Stomach smooth muscle (tissue), 2 donors: ENCODE data around the gene IGHMBP2.
"Not testable (repeated sequence)": the region's sequence is repeated elsewhere in the genome, so short reads cannot be mapped to it uniquely, and the experiment has no call there.

Experiments used
- H3K27ac ChIP-seq: one replicate; pipeline ENCODE4 v1.7.0; 2013; ENCODE audit warnings: mild to moderate bottlenecking, low read length, inconsistent platforms
- H3K27me3 ChIP-seq, 2 donors: one replicate each; pipeline ENCODE4 v1.7.0; 2013; ENCODE audit warnings: low read length in 2 of 2; ENCODE audit not compliant: insufficient read depth in 2 of 2, control insufficient read depth in 1 of 2
- H3K36me3 ChIP-seq, 2 donors: one replicate each; pipeline ENCODE4 v1.7.0; 2013; ENCODE audit warnings: low read length in 2 of 2; ENCODE audit not compliant: control insufficient read depth in 2 of 2, insufficient read depth in 2 of 2
- H3K4me1 ChIP-seq: one replicate; pipeline ENCODE4 v1.7.0; 2013; ENCODE audit warnings: low read length; ENCODE audit not compliant: control insufficient read depth, insufficient read depth
- H3K4me3 ChIP-seq, 2 donors: one replicate each; pipeline ENCODE4 v1.7.0; 2013; ENCODE audit warnings: low read length in 2 of 2
- H3K9ac ChIP-seq, 2 donors: one replicate each; pipeline ENCODE4 v1.7.0; 2013; ENCODE audit warnings: low read length in 2 of 2, mild to moderate bottlenecking in 1 of 2
- H3K9me3 ChIP-seq, 2 donors: one replicate each; pipeline ENCODE4 v1.7.0; 2013; ENCODE audit warnings: low read length in 2 of 2; ENCODE audit not compliant: control insufficient read depth in 2 of 2
- donor health status: healthy.
- donor health status: Pancreatic carcinoma.

Gene IGHMBP2

DNA sequence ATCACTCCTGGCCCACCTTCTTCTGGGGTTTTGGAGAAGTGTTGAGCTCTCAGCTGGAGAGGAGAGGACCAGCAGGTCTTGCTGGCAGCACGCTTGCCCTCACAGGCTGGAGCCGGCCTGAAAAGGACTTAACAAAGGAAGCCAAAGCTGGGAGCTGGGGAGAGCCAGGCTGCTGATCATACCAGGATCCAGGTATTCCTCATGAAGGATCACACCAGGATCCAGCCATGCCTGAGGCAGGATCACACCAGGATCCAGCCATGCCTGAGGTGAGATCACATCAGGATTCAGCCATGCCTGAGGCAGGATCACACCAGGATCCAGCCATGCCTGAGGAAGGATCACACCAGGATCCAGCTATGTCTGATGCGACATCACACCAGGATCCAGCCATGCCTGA, 60.1 kb downstream of the IGHMBP2 start:
- H3K36me3 ChIP-seq, result no peaks in the 10 kb centered on the region
- H3K4me1 ChIP-seq, result no peaks in the 10 kb centered on the region
- H3K9ac ChIP-seq, result no peak overlapping the region
- no peak overlapping the region for H3K27ac ChIP-seq
- H3K27me3 ChIP-seq, result no peaks in the 10 kb centered on the region
- no peak overlapping the region for H3K4me3 ChIP-seq
- peaks cover 0 to 2% of the 10 kb centered on the region in 2 donors for H3K9me3 ChIP-seq

GRCh38 chr11:68965901-68966853, 62.5 kb downstream of the IGHMBP2 start:
- no peaks in the 10 kb centered on the region for H3K4me1 ChIP-seq
- no peaks in the 10 kb centered on the region for H3K36me3 ChIP-seq
- H3K9ac ChIP-seq, result no peak overlapping the region
- H3K27me3 ChIP-seq, result no peaks in the 10 kb centered on the region
- peaks cover 0 to 2% of the 10 kb centered on the region in 2 donors for H3K9me3 ChIP-seq
- no peak overlapping the region for H3K4me3 ChIP-seq
- H3K27ac ChIP-seq, result no peak overlapping the region

DNA sequence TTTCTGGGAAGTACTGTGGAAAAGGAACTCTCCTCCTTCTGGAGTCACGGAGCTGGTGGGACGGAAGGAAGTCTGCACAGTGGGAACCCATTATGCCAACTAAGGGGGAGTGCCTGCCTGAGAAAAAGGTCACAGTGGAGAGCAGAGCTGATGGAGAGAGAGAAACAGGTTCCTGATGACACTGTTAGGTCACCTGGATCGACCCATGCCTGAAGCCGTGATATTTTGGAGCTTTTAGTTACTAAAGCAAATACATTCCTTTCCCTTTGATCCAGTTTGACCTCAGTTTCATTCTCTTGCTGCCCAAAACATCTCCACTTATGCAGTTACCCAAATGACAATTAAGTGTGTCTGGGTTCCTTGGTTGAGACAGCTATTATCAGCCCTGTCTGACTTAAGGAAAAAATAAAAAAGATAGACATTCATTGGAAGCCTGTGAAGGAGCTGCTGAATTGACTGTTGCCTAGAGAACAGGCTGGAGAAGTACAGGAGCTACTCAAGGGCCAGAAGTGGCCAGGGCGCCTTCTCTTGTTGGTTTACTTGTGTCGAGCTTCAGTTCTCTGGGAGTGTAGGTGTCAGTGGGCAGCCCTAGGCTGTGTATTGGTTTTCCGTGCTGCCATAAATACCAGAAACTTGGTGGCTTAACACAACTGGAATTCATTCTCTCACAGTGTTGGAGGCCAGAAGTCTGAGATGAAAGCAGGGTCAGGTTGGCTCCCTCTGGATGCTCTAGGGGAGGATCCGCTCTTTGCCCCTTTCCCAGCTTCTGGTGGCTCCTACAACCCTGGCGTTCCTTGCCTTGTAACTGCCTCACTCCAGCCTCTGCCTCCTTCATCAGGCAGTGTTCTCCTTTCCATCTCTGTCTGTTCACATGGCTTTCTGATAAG, 63.4 kb downstream of the IGHMBP2 start:
- no peak overlapping the region for H3K27ac ChIP-seq

DNA sequence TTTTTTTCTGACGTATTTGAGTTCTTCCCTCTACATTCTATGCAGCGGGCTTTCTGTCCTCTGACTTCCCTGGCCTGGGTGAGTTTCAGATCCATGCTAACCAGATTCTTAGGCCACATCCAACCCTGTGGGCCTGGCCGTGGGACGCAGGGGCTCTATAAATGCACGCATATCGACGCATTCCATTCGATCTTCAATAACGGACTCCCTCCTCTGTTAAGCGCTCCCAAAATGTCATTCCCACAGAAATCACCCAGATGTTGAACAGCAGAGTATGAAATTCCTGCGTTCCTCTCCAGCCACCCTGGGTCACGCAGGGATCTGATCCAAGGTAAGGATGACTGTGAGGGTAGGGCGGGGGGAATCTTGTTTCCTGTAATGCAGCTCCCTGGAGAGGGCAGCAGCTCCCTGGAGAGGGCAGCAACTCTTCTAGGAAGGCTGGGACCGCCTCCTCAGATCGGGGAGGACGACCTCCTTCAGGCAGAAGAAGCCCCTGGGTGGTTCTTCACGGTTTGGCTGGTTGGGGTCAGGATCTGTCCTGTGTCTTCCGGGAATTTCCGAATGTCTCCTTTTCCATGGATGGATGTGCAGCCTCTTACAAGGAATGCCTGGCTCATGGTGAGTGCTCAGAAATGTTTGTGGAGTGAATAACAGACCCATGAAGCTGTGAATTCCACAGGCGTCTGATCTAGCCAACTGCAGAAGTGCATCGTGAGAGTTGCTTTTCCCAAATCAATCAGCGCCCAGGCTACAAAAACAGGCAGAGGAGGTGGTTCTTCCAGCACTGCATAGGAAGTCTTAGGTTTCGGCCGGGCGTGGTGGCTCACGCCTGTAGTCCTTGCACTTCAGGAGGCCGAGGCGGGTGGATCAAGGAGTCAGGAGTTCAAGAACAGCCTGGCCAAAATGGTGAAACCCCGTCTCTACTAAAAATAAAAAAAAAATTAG, 64.9 kb downstream of the IGHMBP2 start:
- Histone ChIP-seq H3K9ac (no peak overlapping the region), H3K27me3 (no peaks in the 10 kb centered on the region), H3K27ac (no peak overlapping the region), H3K4me3 (no peak overlapping the region), H3K4me1 (peaks cover 5% of the 10 kb centered on the region), H3K36me3 (no peaks in the 10 kb centered on the region), H3K9me3 (peaks cover 0 to 2% of the 10 kb centered on the region in 2 donors)

More for the DNA sequence above, 63.4 kb downstream of the IGHMBP2 start:
- no peaks in the 10 kb centered on the region for H3K27me3 ChIP-seq
- peaks cover 0 to 2% of the 10 kb centered on the region in 2 donors for H3K9me3 ChIP-seq
- H3K36me3 ChIP-seq, result no peaks in the 10 kb centered on the region
- H3K9ac ChIP-seq, result no peak overlapping the region
- H3K4me1 ChIP-seq, result no peaks in the 10 kb centered on the region
- no peak overlapping the region for H3K4me3 ChIP-seq

DNA sequence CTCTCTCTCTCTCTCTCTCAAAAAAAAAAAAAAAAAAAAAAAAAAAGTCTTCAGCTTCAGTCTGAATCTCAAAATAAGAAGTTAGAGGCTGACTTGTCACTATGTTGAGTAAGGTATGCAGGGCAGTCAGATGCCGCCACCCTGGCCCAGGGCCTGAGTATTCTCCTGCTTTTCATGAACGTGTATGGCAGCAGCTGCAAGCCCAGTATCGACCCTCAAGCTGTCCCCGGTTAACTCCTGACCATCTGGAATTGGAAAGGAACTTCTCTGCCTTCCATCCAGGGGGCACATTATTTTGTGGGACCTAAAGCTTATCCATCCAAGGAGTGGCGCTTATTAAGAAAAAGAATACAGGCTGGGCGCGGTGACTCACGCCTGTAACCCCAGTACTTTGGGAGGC, 65.7 kb downstream of the IGHMBP2 start:
- no peak overlapping the region for H3K4me3 ChIP-seq
- peaks cover 0 to 2% of the 10 kb centered on the region in 2 donors for H3K9me3 ChIP-seq
- H3K4me1 ChIP-seq, result peaks cover 7% of the 10 kb centered on the region
- no peak overlapping the region for H3K27ac ChIP-seq
- H3K9ac ChIP-seq, result no peak overlapping the region
- H3K36me3 ChIP-seq, result no peaks in the 10 kb centered on the region
- no peaks in the 10 kb centered on the region for H3K27me3 ChIP-seq

- H3K36me3 ChIP-seq, result no peaks in the 10 kb centered on the region
- no peaks in the 10 kb centered on the region for H3K27me3 ChIP-seq
- no peak overlapping the region for H3K27ac ChIP-seq
- peaks cover 0 to 2% of the 10 kb centered on the region in 2 donors for H3K9me3 ChIP-seq
- H3K9ac ChIP-seq, result no peak overlapping the region
- H3K4me3 ChIP-seq, result no peak overlapping the region
- peaks cover 7% of the 10 kb centered on the region for H3K4me1 ChIP-seq
These were observed 67.4 kb downstream of the IGHMBP2 start for GRCh38 chr11:68970921-68971636.

DNA sequence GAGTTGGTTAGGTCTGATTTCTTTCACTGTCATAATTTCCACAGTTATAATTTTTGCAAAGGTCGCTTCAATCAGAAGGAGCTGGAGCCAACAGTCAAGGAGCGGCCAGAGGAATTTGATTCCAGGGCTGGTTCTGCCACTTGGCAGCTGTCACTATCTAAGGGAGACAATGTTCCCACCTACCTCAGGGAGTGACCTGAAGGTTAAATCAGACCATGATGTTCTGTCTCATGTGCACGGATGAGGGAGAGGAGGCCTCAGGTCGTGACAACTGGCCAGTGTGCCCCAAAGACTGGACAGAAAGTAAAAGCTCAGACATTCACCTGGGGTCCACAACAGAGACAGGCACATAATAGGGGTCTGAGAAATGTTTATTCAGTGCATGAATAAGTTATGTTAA, 69.5 kb downstream of the IGHMBP2 start:
- Histone ChIP-seq H3K4me3 (no peak overlapping the region), H3K27ac (no peak overlapping the region), H3K36me3 (no peaks in the 10 kb centered on the region), H3K9me3 (no peaks in the 10 kb centered on the region), H3K27me3 (no peaks in the 10 kb centered on the region), H3K4me1 (peaks cover 10% of the 10 kb centered on the region), H3K9ac (no peak overlapping the region)

- H3K9me3 ChIP-seq, H3K9ac ChIP-seq, H3K4me3 ChIP-seq, H3K27ac ChIP-seq, H3K36me3 ChIP-seq, H3K27me3 ChIP-seq: not testable (repeated sequence)
- H3K4me1 ChIP-seq, result peaks cover 10% of the 10 kb centered on the region
These were observed 70.0 kb downstream of the IGHMBP2 start for GRCh38 chr11:68973706-68974105.

GRCh38 chr11:68974421-68975194, 70.9 kb downstream of the IGHMBP2 start:
- Histone ChIP-seq H3K9ac (no peak overlapping the region), H3K4me1 (peaks cover 10% of the 10 kb centered on the region), H3K4me3 (no peak overlapping the region), H3K27ac (no peak overlapping the region), H3K36me3 (no peaks in the 10 kb centered on the region), H3K27me3 (no peaks in the 10 kb centered on the region), H3K9me3 (no peaks in the 10 kb centered on the region)
